ENCODE measurements around the gene SCGB2A2.

The SCGB2A2 gene

GRCh38 chr11:62236187-62236586, 33.8 kb upstream of the SCGB2A2 start:
- no peak for TF ChIP-seq EZH2phosphoT487 (IDR thresholded peaks at IDR 0.05; ENCODE audit: borderline replicate concordance, low read length)
- TF ChIP-seq CTCF (IDR thresholded peaks at IDR 0.05; ENCODE audit: low read depth, low read length, poor library complexity, severe bottlenecking) = no peak
- Histone ChIP-seq H3K36me3 (ENCODE audit: control insufficient read depth, low read length) (no peaks in the 10 kb centered on the region), H3K4me2 (ENCODE audit: low read length) (no peak overlapping the region), H3K4me3 (ENCODE audit: low read length) (no peak overlapping the region), H3K9me3 (ENCODE audit: control insufficient read depth, insufficient read depth, low read length) (no peaks in the 10 kb centered on the region), H3K27ac (ENCODE audit: low read depth, low read length) (no peak overlapping the region), H3K27me3 (ENCODE audit: control insufficient read depth, low read length) (peaks cover 17% of the 10 kb centered on the region), H3F3A (ENCODE audit: control insufficient read depth, insufficient read depth) (no peaks in the 10 kb centered on the region), H3K4me1 (ENCODE audit: control insufficient read depth, low read length) (no peaks in the 10 kb centered on the region), H3K79me2 (ENCODE audit: control insufficient read depth, low read length) (no peaks in the 10 kb centered on the region), H4K20me1 (ENCODE audit: control insufficient read depth, insufficient read depth, low read depth, low read length) (no peaks in the 10 kb centered on the region), H3K9me2 (replicated peaks; ENCODE audit: control insufficient read depth, low read length) (no peaks in the 10 kb centered on the region)

- TF ChIP-seq EZH2phosphoT487 (IDR thresholded peaks at IDR 0.05; ENCODE audit: borderline replicate concordance, low read length) = no peak
- no peak for TF ChIP-seq CTCF (IDR thresholded peaks at IDR 0.05; ENCODE audit: low read depth, low read length, poor library complexity, severe bottlenecking)
- Histone ChIP-seq H4K20me1 (ENCODE audit: control insufficient read depth, insufficient read depth, low read depth, low read length) (no peaks in the 10 kb centered on the region), H3K27me3 (ENCODE audit: control insufficient read depth, low read length) (peaks cover 17% of the 10 kb centered on the region)
Measured at GRCh38 chr11:62237499-62237898, 32.5 kb upstream of the SCGB2A2 start.

GRCh38 chr11:62238151-62238550, 31.8 kb upstream of the SCGB2A2 start:
- no peak overlapping the region for H3K4me2 ChIP-seq (ENCODE audit: low read length)
- H3K9me2 ChIP-seq (replicated peaks; ENCODE audit: control insufficient read depth, low read length) = no peaks in the 10 kb centered on the region
- H4K20me1 ChIP-seq (ENCODE audit: control insufficient read depth, insufficient read depth, low read depth, low read length) = no peaks in the 10 kb centered on the region
- no peak for TF ChIP-seq CTCF (IDR thresholded peaks at IDR 0.05; ENCODE audit: low read depth, low read length, poor library complexity, severe bottlenecking)
- H3K27me3 ChIP-seq (ENCODE audit: control insufficient read depth, low read length) = peaks cover 14% of the 10 kb centered on the region
- H3K9me3 ChIP-seq (ENCODE audit: control insufficient read depth, insufficient read depth, low read length) = no peaks in the 10 kb centered on the region
- H3K4me3 ChIP-seq (ENCODE audit: low read length) = no peak overlapping the region
- H3F3A ChIP-seq (ENCODE audit: control insufficient read depth, insufficient read depth) = no peaks in the 10 kb centered on the region
- no peaks in the 10 kb centered on the region for H3K36me3 ChIP-seq (ENCODE audit: control insufficient read depth, low read length)
- H3K27ac ChIP-seq (ENCODE audit: low read depth, low read length) = no peak overlapping the region
- H3K79me2 ChIP-seq (ENCODE audit: control insufficient read depth, low read length) = no peaks in the 10 kb centered on the region
- no peaks in the 10 kb centered on the region for H3K4me1 ChIP-seq (ENCODE audit: control insufficient read depth, low read length)

More at GRCh38 chr11:62237499-62237898, 32.5 kb upstream of the SCGB2A2 start:
- Histone ChIP-seq H3K27ac (ENCODE audit: low read depth, low read length) (no peak overlapping the region), H3K4me2 (ENCODE audit: low read length) (no peak overlapping the region), H3K9me3 (ENCODE audit: control insufficient read depth, insufficient read depth, low read length) (no peaks in the 10 kb centered on the region), H3K36me3 (ENCODE audit: control insufficient read depth, low read length) (no peaks in the 10 kb centered on the region), H3K4me1 (ENCODE audit: control insufficient read depth, low read length) (no peaks in the 10 kb centered on the region), H3K9me2 (replicated peaks; ENCODE audit: control insufficient read depth, low read length) (no peaks in the 10 kb centered on the region), H3F3A (ENCODE audit: control insufficient read depth, insufficient read depth) (no peaks in the 10 kb centered on the region), H3K79me2 (ENCODE audit: control insufficient read depth, low read length) (no peaks in the 10 kb centered on the region), H3K4me3 (ENCODE audit: low read length) (no peak overlapping the region)

GRCh38 chr11:62241095-62241494, 28.9 kb upstream of the SCGB2A2 start:
- H3K9me2 ChIP-seq (replicated peaks; ENCODE audit: control insufficient read depth, low read length) = no peaks in the 10 kb centered on the region
- H3K9me3 ChIP-seq (ENCODE audit: control insufficient read depth, insufficient read depth, low read length) = no peaks in the 10 kb centered on the region
- H3F3A ChIP-seq (ENCODE audit: control insufficient read depth, insufficient read depth) = no peaks in the 10 kb centered on the region
- no peaks in the 10 kb centered on the region for H3K4me1 ChIP-seq (ENCODE audit: control insufficient read depth, low read length)
- no peaks in the 10 kb centered on the region for H4K20me1 ChIP-seq (ENCODE audit: control insufficient read depth, insufficient read depth, low read depth, low read length)
- no peak for TF ChIP-seq EZH2phosphoT487 (IDR thresholded peaks at IDR 0.05; ENCODE audit: borderline replicate concordance, low read length)
- no peak for TF ChIP-seq CTCF (IDR thresholded peaks at IDR 0.05; ENCODE audit: low read depth, low read length, poor library complexity, severe bottlenecking)
- H3K4me2 ChIP-seq (ENCODE audit: low read length) = no peak overlapping the region
- no peaks in the 10 kb centered on the region for H3K79me2 ChIP-seq (ENCODE audit: control insufficient read depth, low read length)
- H3K4me3 ChIP-seq (ENCODE audit: low read length) = no peak overlapping the region
- H3K27ac ChIP-seq (ENCODE audit: low read depth, low read length) = no peak overlapping the region
- H3K36me3 ChIP-seq (ENCODE audit: control insufficient read depth, low read length) = no peaks in the 10 kb centered on the region
- no peaks in the 10 kb centered on the region; the same call in 1 of the 2 replicates for H3K27me3 ChIP-seq (ENCODE audit: control insufficient read depth, low read length)

Measured in DOHH2 (cell line).